ENCODE results near the gene PNPLA1.

DNA sequence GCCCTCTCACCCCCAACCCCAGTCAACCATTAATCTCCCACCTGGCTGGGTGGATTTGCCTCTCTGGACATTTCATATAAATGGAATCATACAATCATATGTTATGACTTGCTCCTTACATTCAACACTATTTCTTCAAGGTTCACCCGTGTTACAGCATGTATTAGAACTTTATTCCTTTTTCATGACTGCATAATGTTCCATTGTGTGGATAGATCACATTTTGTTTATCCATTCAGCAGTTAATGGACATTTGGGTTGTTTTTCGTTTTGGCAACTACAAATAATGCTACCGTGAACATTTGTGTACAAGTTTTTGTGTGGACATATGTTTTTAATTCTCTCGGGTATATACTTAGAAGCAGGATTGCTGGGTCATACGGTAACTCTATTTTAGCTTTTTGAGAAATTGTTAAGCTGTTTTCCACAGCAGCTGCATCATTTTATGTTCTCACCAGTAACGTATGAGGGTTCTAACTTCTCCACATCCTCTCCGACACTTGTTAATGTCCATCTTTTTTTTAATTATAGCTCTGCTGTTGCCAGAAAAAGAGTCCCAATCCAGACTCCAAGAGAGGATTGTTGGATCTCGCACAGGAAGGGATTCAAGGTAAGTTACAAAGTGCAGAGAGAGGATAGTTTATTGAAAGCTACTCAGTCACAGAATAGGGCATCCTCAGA, 82.8 kb downstream of the PNPLA1 start:
- TF ChIP-seq, protein P1, sequence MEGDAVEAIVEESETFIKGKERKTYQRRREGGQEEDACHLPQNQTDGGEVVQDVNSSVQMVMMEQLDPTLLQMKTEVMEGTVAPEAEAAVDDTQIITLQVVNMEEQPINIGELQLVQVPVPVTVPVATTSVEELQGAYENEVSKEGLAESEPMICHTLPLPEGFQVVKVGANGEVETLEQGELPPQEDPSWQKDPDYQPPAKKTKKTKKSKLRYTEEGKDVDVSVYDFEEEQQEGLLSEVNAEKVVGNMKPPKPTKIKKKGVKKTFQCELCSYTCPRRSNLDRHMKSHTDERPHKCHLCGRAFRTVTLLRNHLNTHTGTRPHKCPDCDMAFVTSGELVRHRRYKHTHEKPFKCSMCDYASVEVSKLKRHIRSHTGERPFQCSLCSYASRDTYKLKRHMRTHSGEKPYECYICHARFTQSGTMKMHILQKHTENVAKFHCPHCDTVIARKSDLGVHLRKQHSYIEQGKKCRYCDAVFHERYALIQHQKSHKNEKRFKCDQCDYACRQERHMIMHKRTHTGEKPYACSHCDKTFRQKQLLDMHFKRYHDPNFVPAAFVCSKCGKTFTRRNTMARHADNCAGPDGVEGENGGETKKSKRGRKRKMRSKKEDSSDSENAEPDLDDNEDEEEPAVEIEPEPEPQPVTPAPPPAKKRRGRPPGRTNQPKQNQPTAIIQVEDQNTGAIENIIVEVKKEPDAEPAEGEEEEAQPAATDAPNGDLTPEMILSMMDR (IDR thresholded peaks at IDR 0.05; ENCODE audit: insufficient read depth, low read length, poor library complexity, severe bottlenecking) = no peak
- no peak for TF ChIP-seq EZH2phosphoT487 (conservative IDR thresholded peaks at IDR 0.05; ENCODE audit: low read length)
